Measurements from ENCODE around the gene ABCB8. TPM values are rescaled to one million over a fixed set of nuclear protein-coding genes. Genes with fewer than 3 reads are reported as not detected.

Gene ABCB8
- total and polyA plus RNA-seq, 9 of the 15 experiments (the other 6 are each of a cell fraction or from before 2014, with no cell fraction given): 7.6 to 106 (median 36.3) TPM

- TF ChIP-seq THAP12 (CRISPR knock-in tag; IDR thresholded peaks at IDR 0.05): peak; percentile 23; the same call in 1 of the 2 replicates
- peak; percentile 48; the same call in 1 of the 2 replicates for TF ChIP-seq CTBP1 (IDR thresholded peaks at IDR 0.05; ENCODE audit: borderline replicate concordance)
- TF ChIP-seq ATF1 (CRISPR knock-in tag; IDR thresholded peaks at IDR 0.05): no peak
- peak; percentile 16; the same call in 1 of the 2 replicates for TF ChIP-seq ATF1 (tag; IDR thresholded peaks at IDR 0.05)
- no peak for TF ChIP-seq ETS1 (conservative IDR thresholded peaks at IDR 0.05; ENCODE audit: control insufficient read depth, low read depth, low read length)
- TF ChIP-seq MAFG (tag; conservative IDR thresholded peaks at IDR 0.05): no peak
- peak; percentile 53 for TF ChIP-seq JUND (IDR thresholded peaks at IDR 0.05; ENCODE audit: borderline replicate concordance, low read depth, low read length)
- peak; percentile 32; the same call in 1 of the 3 replicates for TF ChIP-seq JUND (tag; IDR thresholded peaks at IDR 0.05; ENCODE audit: borderline replicate concordance, low read depth, low read length)
- peak; percentile 70 for TF ChIP-seq DEAF1 (CRISPR knock-in tag; IDR thresholded peaks at IDR 0.05)
- peak; percentile 84 for TF ChIP-seq EHMT2 (IDR thresholded peaks at IDR 0.05)
- no peak for TF ChIP-seq CREB1 (IDR thresholded peaks at IDR 0.05)
- TF ChIP-seq CREB1 (CRISPR knock-in tag; IDR thresholded peaks at IDR 0.05): peak; percentile 35; the same call in 1 of the 2 replicates
- 0 out of 2 replicates have a peak, but pooled peaks have one; percentile 16 for TF ChIP-seq PHF21A (IDR thresholded peaks at IDR 0.05; ENCODE audit: borderline replicate concordance, low read depth)
- 0 out of 2 replicates have a peak, but pooled peaks have one; percentile 12 for TF ChIP-seq TCF3 (CRISPR knock-in tag; IDR thresholded peaks at IDR 0.05)
- peak; percentile 80 for TF ChIP-seq ELF1 (tag; IDR thresholded peaks at IDR 0.05)
- TF ChIP-seq CREM (IDR thresholded peaks at IDR 0.05; ENCODE audit: low read depth): 0 out of 2 replicates have a peak, but pooled peaks have one; percentile 12
- no peak for TF ChIP-seq CBX5 (IDR thresholded peaks at IDR 0.05; ENCODE audit: borderline replicate concordance, low read depth)
- TF ChIP-seq PBX2 (CRISPR knock-in tag; IDR thresholded peaks at IDR 0.05; ENCODE audit: low read depth): no peak
- no peak for TF ChIP-seq PBX2 (tag; conservative IDR thresholded peaks at IDR 0.05; ENCODE audit: low read depth)
- TF ChIP-seq ZNF589 (CRISPR knock-in tag; IDR thresholded peaks at IDR 0.05; ENCODE audit: low read depth): no peak
- TF ChIP-seq SMARCE1 (IDR thresholded peaks at IDR 0.05): no peak
Measured at GRCh38 chr7:150986099-150986512, 42.1 kb upstream of the ABCB8 start (continued).

All from K562 (cell line).